ENCODE results near the gene B3GNT5.

The B3GNT5 gene

GRCh38 chr3:183298701-183299153, 45.7 kb downstream of the B3GNT5 start:
- no peak for TF ChIP-seq CTCF (IDR thresholded peaks at IDR 0.05; ENCODE audit: borderline replicate concordance, insufficient read depth, low read depth, low read length)
- no peak overlapping the region for H3K4me3 ChIP-seq (ENCODE audit: low read depth, low read length)

- no peak overlapping the region for H3K4me3 ChIP-seq (ENCODE audit: low read depth, low read length)
- no peak for TF ChIP-seq CTCF (IDR thresholded peaks at IDR 0.05; ENCODE audit: borderline replicate concordance, insufficient read depth, low read depth, low read length)
Measured at GRCh38 chr3:183299976-183300375, 46.9 kb downstream of the B3GNT5 start.

- no peak for TF ChIP-seq CTCF (IDR thresholded peaks at IDR 0.05; ENCODE audit: borderline replicate concordance, insufficient read depth, low read depth, low read length)
- H3K4me3 ChIP-seq (ENCODE audit: low read depth, low read length) = no peak overlapping the region
Measured at GRCh38 chr3:183300996-183301562, 48.0 kb downstream of the B3GNT5 start.

- TF ChIP-seq CTCF (IDR thresholded peaks at IDR 0.05; ENCODE audit: borderline replicate concordance, insufficient read depth, low read depth, low read length) = no peak
- H3K4me3 ChIP-seq (ENCODE audit: low read depth, low read length) = no peak overlapping the region
Measured at GRCh38 chr3:183301937-183302580, 49.0 kb downstream of the B3GNT5 start.

- no peak for TF ChIP-seq CTCF (IDR thresholded peaks at IDR 0.05; ENCODE audit: borderline replicate concordance, insufficient read depth, low read depth, low read length)
- no peak overlapping the region for H3K4me3 ChIP-seq (ENCODE audit: low read depth, low read length)
Measured at GRCh38 chr3:183303690-183304089, 50.6 kb downstream of the B3GNT5 start.

- H3K4me3 ChIP-seq (ENCODE audit: low read depth, low read length) = no peak overlapping the region
- no peak for TF ChIP-seq CTCF (IDR thresholded peaks at IDR 0.05; ENCODE audit: borderline replicate concordance, insufficient read depth, low read depth, low read length)
Measured at GRCh38 chr3:183306798-183307671, 54.0 kb downstream of the B3GNT5 start.
